HG03558 (cell line): ENCODE results near the gene RGL4.

Source experiments
- ATAC-seq: cut with Tn5 transposase; IDR thresholded peaks from one replicate; pipeline ENCODE4 v1.9.1; 2021; ENCODE audit warnings: moderate number of reproducible peaks; ENCODE audit not compliant: unreplicated experiment; ENCODE audit errors: extremely low read depth

RGL4 gene

GRCh38 chr22:23695571-23696325, 4.9 kb downstream of the RGL4 start:
- no peak for ATAC-seq

- ATAC-seq: no peak
Observed at GRCh38 chr22:23696326-23696851, 5.6 kb downstream of the RGL4 start.

DNA sequence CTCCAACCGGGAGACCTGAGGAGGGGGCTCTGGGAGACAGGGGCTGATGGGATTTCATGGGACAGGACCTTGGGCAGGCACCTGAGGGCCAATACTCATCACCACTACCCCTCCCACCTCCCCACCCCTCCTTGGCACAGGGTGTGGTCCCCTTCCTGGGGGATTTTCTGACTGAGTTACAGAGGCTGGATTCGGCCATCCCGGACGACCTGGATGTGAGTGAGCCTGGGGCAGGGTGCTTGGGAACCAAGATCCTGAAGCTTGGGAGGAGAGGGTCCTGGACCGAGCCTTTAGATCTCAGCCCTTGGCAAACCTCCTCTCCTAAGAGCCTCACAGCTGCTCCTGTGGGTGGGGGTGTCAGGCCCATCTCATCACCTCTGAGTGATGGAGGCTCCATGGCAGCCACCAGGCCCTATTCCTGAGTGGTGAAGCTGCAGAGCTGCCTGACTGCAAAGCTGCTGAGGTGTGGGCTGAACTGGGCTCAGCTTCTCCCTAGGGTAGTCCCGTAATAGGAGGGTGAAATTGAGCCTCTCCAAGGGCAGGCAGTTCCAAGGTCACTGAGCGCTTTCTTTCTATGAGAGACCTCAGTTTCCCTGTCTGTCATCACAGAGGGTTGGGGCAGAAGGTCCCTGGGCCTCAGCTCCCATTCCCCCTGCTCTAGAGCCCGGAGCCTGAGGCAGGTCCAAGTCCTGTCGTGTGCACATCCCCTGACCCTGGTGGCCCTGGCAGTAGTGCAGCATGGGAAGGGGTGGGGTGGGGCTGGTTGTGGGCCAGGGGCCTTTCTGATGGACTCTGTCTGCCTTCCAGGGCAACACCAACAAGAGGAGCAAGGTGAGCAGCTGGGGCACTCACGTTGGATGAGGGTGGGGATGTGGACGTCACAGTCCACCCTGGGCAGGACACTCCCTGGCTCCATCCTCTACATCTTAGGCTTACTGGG, 6.5 kb downstream of the RGL4 start:
- no peak for ATAC-seq

DNA sequence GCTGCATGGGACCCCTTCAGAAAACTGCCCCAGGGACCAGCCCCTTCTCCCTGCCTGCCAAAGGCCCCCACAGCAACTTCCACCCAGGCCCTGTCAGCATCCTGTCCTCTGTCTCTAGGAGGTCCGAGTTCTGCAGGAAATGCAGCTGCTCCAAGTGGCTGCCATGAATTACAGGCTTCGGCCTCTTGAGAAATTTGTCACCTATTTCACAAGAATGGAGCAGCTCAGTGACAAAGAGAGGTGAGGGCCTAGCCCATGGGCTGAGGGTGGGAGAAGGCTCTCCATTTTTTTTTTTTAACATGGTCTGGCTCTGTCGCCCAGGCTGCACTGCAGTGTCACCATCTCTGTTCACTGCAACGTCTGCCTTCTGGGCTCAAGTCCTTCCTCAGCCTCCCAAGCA, 7.3 kb downstream of the RGL4 start:
- no peak for ATAC-seq

DNA sequence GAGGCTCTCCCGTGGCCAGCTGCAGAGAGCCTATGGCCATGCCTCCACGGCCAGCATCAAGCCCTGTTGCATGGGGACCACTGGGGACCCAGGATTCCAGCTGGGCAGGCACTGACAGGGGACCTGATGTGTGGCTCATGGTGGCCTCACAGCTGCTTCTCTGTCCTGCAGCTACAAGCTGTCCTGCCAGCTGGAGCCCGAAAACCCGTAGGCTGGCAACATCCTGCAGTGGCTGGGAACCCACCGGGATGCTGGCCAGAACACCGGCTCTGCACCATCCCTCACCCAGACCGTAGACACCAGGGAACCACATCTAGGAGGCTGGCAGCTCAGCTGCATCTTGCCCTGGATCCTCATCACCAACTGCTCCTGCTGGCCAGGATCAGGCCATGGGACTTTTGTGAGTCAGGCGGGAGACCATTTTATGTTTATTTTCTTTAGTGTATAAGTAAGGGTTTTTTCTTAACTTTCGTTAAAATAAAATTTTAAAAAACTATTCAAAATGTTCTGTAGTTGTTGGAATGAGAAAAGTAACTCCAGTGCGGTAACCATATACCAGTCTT, 7.9 kb downstream of the RGL4 start:
- no peak for ATAC-seq

GRCh38 chr22:23700706-23701105, 9.9 kb downstream of the RGL4 start:
- ATAC-seq: no peak

DNA sequence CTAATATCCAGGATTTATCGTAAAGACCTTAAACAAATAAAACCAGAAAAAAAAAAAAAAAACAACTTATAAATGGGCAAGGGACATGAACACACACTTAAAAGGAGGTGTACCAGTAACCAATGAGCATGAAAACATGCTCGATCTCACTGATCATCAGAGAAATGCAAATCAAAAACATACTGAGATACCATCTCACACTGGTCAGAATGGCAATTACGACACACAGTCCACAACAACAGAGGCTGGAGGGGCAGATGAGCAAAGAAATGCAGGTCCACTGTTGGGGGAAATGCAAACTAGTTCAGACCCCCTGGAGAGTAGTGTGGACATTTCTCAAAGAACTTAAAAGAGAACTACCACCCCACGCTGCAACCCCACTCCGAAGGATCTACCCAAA, 13.2 kb downstream of the RGL4 start:
- no peak for ATAC-seq

- ATAC-seq: no peak
Observed at GRCh38 chr22:23704829-23705228, 14.0 kb downstream of the RGL4 start.

- no peak for ATAC-seq
Observed at GRCh38 chr22:23705358-23705757, 14.5 kb downstream of the RGL4 start.

DNA sequence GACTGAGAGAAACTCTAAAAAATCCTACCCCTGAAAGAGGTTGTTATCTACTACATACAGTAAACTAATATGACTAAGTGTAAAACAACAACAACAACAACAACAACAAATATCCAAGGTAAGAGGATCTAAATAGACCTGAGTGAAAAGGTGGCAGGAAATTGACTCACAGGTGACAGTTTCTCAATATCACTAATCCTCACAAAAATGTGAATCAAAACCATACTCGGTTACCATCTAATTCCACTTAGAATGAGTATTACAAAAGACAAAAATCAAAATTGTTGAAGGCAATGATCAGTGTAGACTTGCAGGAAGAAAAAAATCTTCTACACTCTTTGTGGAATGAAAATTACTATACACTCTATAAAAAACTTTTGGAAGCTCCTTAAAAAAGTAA, 17.5 kb downstream of the RGL4 start:
- no peak for ATAC-seq

DNA sequence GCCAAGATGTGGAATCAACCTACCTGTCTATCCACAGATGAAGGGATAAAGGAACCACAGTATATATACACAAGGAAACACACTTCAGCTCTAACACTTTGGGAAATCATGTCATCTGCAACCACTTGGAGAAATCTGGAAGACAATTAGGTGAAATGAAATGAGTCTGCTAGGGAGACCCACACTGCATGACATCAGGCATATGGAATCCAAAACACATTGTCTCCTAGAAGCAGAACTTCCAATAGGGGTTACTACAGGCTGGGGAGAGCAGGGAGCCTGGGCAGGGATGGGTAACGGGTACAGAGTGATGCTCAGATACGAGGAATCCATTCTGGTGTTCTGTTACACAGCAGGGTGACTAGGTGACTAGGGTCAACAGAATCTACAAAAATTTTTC, 18.3 kb downstream of the RGL4 start:
- ATAC-seq: no peak

GRCh38 chr22:23712256-23712655, 21.4 kb downstream of the RGL4 start:
- ATAC-seq: no peak

DNA sequence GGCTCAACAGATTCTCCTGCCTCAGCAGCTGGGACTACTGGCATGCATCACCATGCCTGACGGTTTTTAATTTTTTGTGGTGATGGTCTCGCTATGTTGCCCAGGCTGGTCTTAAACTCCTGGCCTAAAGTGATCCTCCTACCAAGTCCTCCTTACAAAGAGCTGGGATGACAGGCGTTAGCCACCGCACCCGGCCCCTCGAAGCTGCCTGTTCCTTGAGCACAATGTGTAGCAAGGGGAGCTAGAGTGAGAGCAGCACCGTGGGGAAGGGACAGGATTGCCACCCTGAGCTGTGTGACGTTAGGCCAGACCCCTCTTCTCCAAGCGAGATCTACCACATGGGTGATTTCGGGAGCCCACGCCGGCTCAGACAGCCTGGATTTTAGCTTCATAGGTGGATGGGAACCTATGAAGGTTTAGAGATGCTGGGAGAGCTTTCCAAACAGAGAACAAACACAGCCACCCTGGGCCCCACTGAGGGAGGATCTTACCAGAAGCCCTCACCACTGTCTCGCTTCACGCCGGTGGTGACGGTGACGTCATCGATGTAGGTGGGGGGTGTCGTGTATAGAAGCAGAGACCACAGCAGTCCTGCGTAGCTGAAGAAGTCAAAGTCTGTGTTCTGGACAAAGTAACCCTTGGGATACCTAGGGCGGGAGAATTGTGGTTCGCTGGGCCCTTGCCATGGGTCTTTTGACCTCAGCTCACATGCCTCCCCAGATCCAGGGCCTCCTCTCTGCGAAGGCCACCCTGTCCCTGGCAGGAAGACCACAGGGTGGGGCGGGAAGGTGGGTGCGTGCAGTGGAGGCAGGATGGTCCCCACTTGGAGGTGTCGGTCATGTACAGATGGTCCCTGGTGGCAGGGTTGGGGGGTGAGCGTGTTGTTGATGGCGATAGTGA, 23.1 kb downstream of the RGL4 start:
- ATAC-seq: no peak

- no peak for ATAC-seq
Observed at GRCh38 chr22:23714596-23715578, 24.1 kb downstream of the RGL4 start.

DNA sequence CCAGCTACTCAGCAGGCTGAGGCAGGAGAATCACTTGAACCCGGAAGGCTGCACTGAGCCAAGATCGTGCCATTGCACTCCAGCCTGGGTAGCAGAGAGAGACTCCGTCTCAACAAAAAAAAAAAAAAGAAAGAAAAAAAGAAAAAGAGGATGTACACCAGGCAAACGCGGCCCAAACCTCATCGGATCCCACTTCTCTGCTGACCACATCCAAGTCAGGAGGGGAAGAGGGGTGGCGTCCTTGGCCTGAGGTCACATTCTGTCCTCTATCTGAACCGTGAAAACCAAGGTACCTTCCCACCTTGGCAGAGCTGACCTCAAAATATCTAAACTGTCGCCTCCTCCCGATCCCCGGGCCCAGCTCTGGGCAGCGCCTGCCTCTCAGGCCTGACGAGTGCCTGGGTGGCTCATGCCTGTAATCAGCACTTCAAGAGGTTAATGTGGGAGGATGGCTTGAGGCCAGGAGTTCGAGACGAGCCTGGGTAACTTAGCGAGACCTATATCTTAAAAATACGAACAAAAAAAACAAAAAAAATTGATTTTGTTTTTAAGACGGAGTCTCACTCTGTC, 25.1 kb downstream of the RGL4 start:
- no peak for ATAC-seq

GRCh38 chr22:23716811-23717801, 26.3 kb downstream of the RGL4 start:
- no peak for ATAC-seq
